ENCODE data around the gene ABCC4. TPM values are rescaled to one million over a fixed set of nuclear protein-coding genes. Genes with fewer than 3 reads are reported as not detected.

The ABCC4 gene
- total RNA-seq, 2 donors from 2014 or later = 2.8 to 12.2 TPM

DNA sequence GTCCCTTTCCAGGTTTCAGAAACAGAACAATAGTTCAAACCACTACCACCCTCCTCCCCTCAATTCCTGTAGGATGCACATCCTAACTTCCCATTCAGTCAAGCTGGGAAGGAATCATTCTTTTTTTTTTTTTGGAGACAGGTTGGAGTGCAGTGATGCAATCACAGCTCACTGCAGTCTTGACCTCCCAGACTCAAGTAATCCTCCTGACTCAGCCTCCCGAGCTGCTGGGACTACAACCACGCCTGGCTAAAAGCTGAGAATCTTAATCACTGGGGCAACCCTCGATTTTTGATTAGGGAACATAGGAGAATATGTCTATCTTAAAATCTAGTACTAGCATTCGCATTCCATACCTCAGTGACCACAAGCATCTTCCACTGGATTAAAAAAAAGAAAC lies 146.2 kb downstream of the ABCC4 start:
- TF ChIP-seq, protein P1, sequence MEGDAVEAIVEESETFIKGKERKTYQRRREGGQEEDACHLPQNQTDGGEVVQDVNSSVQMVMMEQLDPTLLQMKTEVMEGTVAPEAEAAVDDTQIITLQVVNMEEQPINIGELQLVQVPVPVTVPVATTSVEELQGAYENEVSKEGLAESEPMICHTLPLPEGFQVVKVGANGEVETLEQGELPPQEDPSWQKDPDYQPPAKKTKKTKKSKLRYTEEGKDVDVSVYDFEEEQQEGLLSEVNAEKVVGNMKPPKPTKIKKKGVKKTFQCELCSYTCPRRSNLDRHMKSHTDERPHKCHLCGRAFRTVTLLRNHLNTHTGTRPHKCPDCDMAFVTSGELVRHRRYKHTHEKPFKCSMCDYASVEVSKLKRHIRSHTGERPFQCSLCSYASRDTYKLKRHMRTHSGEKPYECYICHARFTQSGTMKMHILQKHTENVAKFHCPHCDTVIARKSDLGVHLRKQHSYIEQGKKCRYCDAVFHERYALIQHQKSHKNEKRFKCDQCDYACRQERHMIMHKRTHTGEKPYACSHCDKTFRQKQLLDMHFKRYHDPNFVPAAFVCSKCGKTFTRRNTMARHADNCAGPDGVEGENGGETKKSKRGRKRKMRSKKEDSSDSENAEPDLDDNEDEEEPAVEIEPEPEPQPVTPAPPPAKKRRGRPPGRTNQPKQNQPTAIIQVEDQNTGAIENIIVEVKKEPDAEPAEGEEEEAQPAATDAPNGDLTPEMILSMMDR (IDR thresholded peaks at IDR 0.05) = no peak
- H3K36me3 ChIP-seq = peaks cover 5% of the 10 kb centered on the region
- ATAC-seq (ENCODE audit: insufficient number of reproducible peaks, low FRiP score, low read depth) = no peak
- H3K4me1 ChIP-seq (ENCODE audit: control insufficient read depth in 1 of 2, low read depth in 2 of 2) = no peaks in the 10 kb centered on the region
- no peaks in the 10 kb centered on the region for H3K9me3 ChIP-seq
- no peak overlapping the region for H3K4me3 ChIP-seq
- no peak for DNase-seq (ENCODE audit: low spot score)
- no peak overlapping the region for H3K27ac ChIP-seq
- H3K27me3 ChIP-seq (replicated peaks; ENCODE audit: insufficient read depth) = no peaks in the 10 kb centered on the region

DNA sequence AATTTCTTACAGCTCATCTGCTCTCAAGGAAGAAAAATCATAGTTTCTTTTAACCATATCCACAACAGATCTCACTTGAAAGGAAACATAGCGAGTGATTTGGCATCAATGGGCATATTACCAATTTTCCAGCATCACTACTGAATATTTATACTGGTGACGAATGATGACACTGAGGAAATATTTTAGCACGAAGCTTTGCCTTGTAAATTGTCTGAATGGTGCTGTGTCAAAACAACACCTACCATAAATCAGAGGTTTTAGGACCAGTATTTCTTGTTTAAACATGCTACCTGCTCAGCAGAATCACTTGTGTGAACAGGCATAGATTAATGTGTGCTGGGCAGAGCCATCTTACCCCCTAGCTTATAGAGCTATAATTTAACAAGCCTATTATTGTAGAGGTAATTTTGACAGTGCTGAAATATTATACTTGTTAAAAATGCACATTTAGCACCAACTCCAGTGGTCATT lies 146.8 kb downstream of the ABCC4 start:
- DNase-seq (ENCODE audit: low spot score) = no peak
- Histone ChIP-seq H3K36me3 (peaks cover 5% of the 10 kb centered on the region), H3K4me1 (ENCODE audit: control insufficient read depth in 1 of 2, low read depth in 2 of 2) (no peaks in the 10 kb centered on the region), H3K27ac (no peak overlapping the region), H3K9me3 (no peaks in the 10 kb centered on the region), H3K4me3 (no peak overlapping the region), H3K27me3 (replicated peaks; ENCODE audit: insufficient read depth) (no peaks in the 10 kb centered on the region)
- no peak for ATAC-seq (ENCODE audit: insufficient number of reproducible peaks, low FRiP score, low read depth)
- TF ChIP-seq, protein P1 (IDR thresholded peaks at IDR 0.05) = no peak

DNA sequence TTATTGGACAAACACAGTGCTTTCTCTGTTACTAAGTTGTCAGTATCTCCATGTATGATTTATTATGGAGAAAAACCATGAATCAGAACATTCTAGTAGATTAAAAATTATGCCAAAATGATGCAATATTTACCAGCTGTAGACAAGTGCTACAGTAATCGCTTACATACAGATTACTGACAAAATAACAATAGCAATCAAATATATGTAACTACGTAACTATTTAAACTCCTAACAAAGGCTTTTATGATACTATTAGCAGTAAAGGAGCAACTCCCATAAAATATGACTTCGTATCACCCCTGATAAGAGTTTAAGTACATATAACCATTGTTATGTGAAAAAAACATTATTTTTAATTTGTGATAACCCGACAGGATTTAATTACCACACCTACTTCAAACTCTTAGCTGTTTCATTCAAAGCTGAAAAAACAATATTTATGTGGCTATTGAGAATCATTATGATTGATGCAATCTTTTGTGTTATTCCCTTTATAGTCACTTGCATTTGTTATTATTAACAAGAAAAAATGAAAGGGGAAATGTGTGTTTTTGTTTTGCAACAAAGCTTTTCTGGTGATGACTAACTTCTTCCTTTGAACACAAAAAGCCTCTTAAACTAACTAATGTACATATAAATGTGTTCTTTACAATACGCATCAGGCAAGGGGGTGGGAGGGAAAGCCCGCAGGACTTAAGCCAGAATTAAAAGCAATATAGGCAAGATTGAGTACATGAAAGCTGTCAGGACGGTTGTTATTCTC lies 147.4 kb downstream of the ABCC4 start:
- peaks cover 5% of the 10 kb centered on the region for H3K36me3 ChIP-seq
- TF ChIP-seq, protein P1 (IDR thresholded peaks at IDR 0.05) = no peak

DNA sequence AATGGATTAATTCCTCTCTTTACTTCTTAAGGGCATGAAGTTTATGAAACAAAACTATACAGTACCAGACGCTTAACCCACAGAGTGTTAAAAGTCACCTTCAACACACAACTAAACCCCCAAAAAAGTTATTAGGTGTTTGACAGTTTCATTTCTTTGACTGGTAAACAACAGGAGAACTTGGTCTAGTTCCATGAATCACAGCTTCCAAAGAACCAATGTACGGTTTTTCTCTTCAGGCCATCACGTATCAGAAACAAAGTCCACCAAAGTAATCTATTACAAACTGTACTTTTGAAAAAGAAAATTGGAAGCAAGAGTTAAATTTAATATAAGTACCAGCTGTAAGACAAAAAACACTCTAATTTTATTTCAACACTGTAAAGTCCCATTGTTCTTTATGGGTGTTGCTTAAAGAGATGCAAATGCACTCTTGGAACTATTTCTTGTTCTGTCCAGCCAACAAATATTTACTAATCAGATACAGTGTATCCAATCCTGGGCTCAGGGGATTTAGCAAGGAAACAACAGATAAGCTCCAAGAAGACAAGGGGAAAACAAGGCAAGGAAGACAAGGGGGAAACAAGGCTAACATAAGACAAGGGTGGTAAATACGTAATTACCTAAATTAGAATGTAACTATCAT lies 149.2 kb downstream of the ABCC4 start:
- Histone ChIP-seq H3K4me3 (no peak overlapping the region), H3K9me3 (no peaks in the 10 kb centered on the region), H3K4me1 (ENCODE audit: control insufficient read depth in 1 of 2, low read depth in 2 of 2) (no peaks in the 10 kb centered on the region), H3K27ac (no peak overlapping the region), H3K36me3 (no peaks in the 10 kb centered on the region), H3K27me3 (replicated peaks; ENCODE audit: insufficient read depth) (no peaks in the 10 kb centered on the region)
- no peak for DNase-seq (ENCODE audit: low spot score)
- TF ChIP-seq, protein P1 (IDR thresholded peaks at IDR 0.05) = no peak
- no peak for ATAC-seq (ENCODE audit: insufficient number of reproducible peaks, low FRiP score, low read depth)

More for the DNA sequence above, 147.4 kb downstream of the ABCC4 start:
- no peak for DNase-seq (ENCODE audit: low spot score)
- Histone ChIP-seq H3K4me3 (no peak overlapping the region), H3K9me3 (no peaks in the 10 kb centered on the region), H3K4me1 (ENCODE audit: control insufficient read depth in 1 of 2, low read depth in 2 of 2) (no peaks in the 10 kb centered on the region), H3K27me3 (replicated peaks; ENCODE audit: insufficient read depth) (no peaks in the 10 kb centered on the region), H3K27ac (no peak overlapping the region)
- ATAC-seq (ENCODE audit: insufficient number of reproducible peaks, low FRiP score, low read depth) = no peak

DNA sequence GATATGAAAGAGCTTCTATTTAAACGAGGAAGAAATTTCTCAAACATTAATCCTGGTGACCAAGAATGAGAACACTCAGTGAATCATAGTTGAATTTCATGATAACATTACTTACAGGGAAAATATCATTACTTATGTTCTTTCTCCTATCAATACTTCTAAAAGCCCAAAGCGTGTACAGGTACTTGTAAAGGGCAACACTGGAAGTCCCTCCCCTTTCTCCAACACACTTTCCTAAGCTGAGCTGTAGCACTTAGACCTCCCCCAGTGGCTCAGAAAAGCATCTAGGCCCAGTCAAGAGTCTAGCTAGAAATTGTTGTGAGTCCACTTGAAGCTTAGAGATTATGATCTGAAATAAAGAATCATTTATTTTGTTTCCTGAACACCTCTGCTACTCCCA lies 150.7 kb downstream of the ABCC4 start:
- Histone ChIP-seq H3K4me3 (no peak overlapping the region), H3K27me3 (replicated peaks; ENCODE audit: insufficient read depth) (no peaks in the 10 kb centered on the region), H3K36me3 (no peaks in the 10 kb centered on the region), H3K4me1 (ENCODE audit: control insufficient read depth in 1 of 2, low read depth in 2 of 2) (no peaks in the 10 kb centered on the region), H3K27ac (no peak overlapping the region), H3K9me3 (no peaks in the 10 kb centered on the region)
- no peak for DNase-seq (ENCODE audit: low spot score)
- TF ChIP-seq, protein P1 (IDR thresholded peaks at IDR 0.05) = no peak
- no peak for ATAC-seq (ENCODE audit: insufficient number of reproducible peaks, low FRiP score, low read depth)

All from thoracic aorta (tissue), 2 donors.